Measurements from ENCODE around the gene DNAJC17. TPM values are rescaled to one million over a fixed set of nuclear protein-coding genes. Genes with fewer than 3 reads are reported as not detected.

DNAJC17 gene
- total RNA-seq, 1 experiment from 2014 or later: 51.3 TPM

GRCh38 chr15:40803076-40803475, 4.2 kb downstream of the DNAJC17 start:
- in situ Hi-C loops (cut with HindIII; ENCODE audit: low pct_unique_long_range_greater_than_20kb, low sequenced_read_pairs): no loop called here
- no peak for DNase-seq (ENCODE audit: low read depth)

GRCh38 chr15:40799523-40799922, 7.8 kb downstream of the DNAJC17 start:
- no peak for DNase-seq (ENCODE audit: low read depth)
- in situ Hi-C loops (cut with HindIII; ENCODE audit: low pct_unique_long_range_greater_than_20kb, low sequenced_read_pairs): no loop called here

- DNase-seq (ENCODE audit: low read depth): no peak
- in situ Hi-C loops (cut with HindIII; ENCODE audit: low pct_unique_long_range_greater_than_20kb, low sequenced_read_pairs): no loop called here
These were observed 10.8 kb downstream of the DNAJC17 start for GRCh38 chr15:40796512-40796911.

GRCh38 chr15:40796041-40796440, 11.2 kb downstream of the DNAJC17 start:
- in situ Hi-C loops (cut with HindIII; ENCODE audit: low pct_unique_long_range_greater_than_20kb, low sequenced_read_pairs): no loop called here
- no peak for DNase-seq (ENCODE audit: low read depth)

- DNase-seq (ENCODE audit: low read depth): peak; percentile 88
- in situ Hi-C loops (cut with HindIII; ENCODE audit: low pct_unique_long_range_greater_than_20kb, low sequenced_read_pairs): no loop called here
These were observed 13.9 kb downstream of the DNAJC17 start for GRCh38 chr15:40793216-40793989.

GRCh38 chr15:40792394-40792793, 14.9 kb downstream of the DNAJC17 start:
- in situ Hi-C loops (cut with HindIII; ENCODE audit: low pct_unique_long_range_greater_than_20kb, low sequenced_read_pairs): no loop called here
- no peak for DNase-seq (ENCODE audit: low read depth)

GRCh38 chr15:40790718-40791117, 16.6 kb downstream of the DNAJC17 start:
- in situ Hi-C loops (cut with HindIII; ENCODE audit: low pct_unique_long_range_greater_than_20kb, low sequenced_read_pairs): no loop called here
- peak; percentile 16 for DNase-seq (ENCODE audit: low read depth)

- in situ Hi-C loops (cut with HindIII; ENCODE audit: low pct_unique_long_range_greater_than_20kb, low sequenced_read_pairs): no loop called here
These were observed 17.3 kb downstream of the DNAJC17 start for GRCh38 chr15:40789999-40790398.

GRCh38 chr15:40789119-40789518, 18.2 kb downstream of the DNAJC17 start:
- in situ Hi-C loops (cut with HindIII; ENCODE audit: low pct_unique_long_range_greater_than_20kb, low sequenced_read_pairs): no loop called here
- DNase-seq (ENCODE audit: low read depth): no peak

More at GRCh38 chr15:40789999-40790398, 17.3 kb downstream of the DNAJC17 start:
- no peak for DNase-seq (ENCODE audit: low read depth)

GRCh38 chr15:40787991-40788390, 19.3 kb downstream of the DNAJC17 start:
- DNase-seq (ENCODE audit: low read depth): no peak
- in situ Hi-C loops (cut with HindIII; ENCODE audit: low pct_unique_long_range_greater_than_20kb, low sequenced_read_pairs): no loop called here

- in situ Hi-C loops (cut with HindIII; ENCODE audit: low pct_unique_long_range_greater_than_20kb, low sequenced_read_pairs): no loop called here
- peak; percentile 10 for DNase-seq (ENCODE audit: low read depth)
These were observed 19.9 kb downstream of the DNAJC17 start for GRCh38 chr15:40787344-40787841.

- DNase-seq (ENCODE audit: low read depth): no peak
- in situ Hi-C loops (cut with HindIII; ENCODE audit: low pct_unique_long_range_greater_than_20kb, low sequenced_read_pairs): no loop called here
These were observed 21.5 kb downstream of the DNAJC17 start for GRCh38 chr15:40785814-40786213.

GRCh38 chr15:40785164-40785563, 22.1 kb downstream of the DNAJC17 start:
- in situ Hi-C loops (cut with HindIII; ENCODE audit: low pct_unique_long_range_greater_than_20kb, low sequenced_read_pairs): no loop called here
- DNase-seq (ENCODE audit: low read depth): no peak

- DNase-seq (ENCODE audit: low read depth): peak; percentile 60
- in situ Hi-C loops (cut with HindIII; ENCODE audit: low pct_unique_long_range_greater_than_20kb, low sequenced_read_pairs): no loop called here
These were observed 24.6 kb downstream of the DNAJC17 start for GRCh38 chr15:40782609-40783227.

GRCh38 chr15:40776537-40777141, 30.6 kb downstream of the DNAJC17 start:
- DNase-seq (ENCODE audit: low read depth): peak; percentile 66

GRCh38 chr15:40775740-40776536, 31.3 kb downstream of the DNAJC17 start:
- in situ Hi-C loops (cut with HindIII; ENCODE audit: low pct_unique_long_range_greater_than_20kb, low sequenced_read_pairs): no loop called here

More at GRCh38 chr15:40776537-40777141, 30.6 kb downstream of the DNAJC17 start:
- in situ Hi-C loops (cut with HindIII; ENCODE audit: low pct_unique_long_range_greater_than_20kb, low sequenced_read_pairs): no loop called here

GRCh38 chr15:40775007-40775406, 32.3 kb downstream of the DNAJC17 start:
- in situ Hi-C loops (cut with HindIII; ENCODE audit: low pct_unique_long_range_greater_than_20kb, low sequenced_read_pairs): no loop called here
- no peak for DNase-seq (ENCODE audit: low read depth)

More at GRCh38 chr15:40775740-40776536, 31.3 kb downstream of the DNAJC17 start:
- DNase-seq (ENCODE audit: low read depth): no peak

- in situ Hi-C loops (cut with HindIII; ENCODE audit: low pct_unique_long_range_greater_than_20kb, low sequenced_read_pairs): no loop called here
- no peak for DNase-seq (ENCODE audit: low read depth)
These were observed 33.4 kb downstream of the DNAJC17 start for GRCh38 chr15:40773902-40774301.

All from Caki2 (cell line).